GM19238 (cell line): Measurements from ENCODE around the gene LNX1.

Experiments used
- DNase-seq: peaks from one replicate; pipeline ENCODE4 v3.0.0; 2011; ENCODE audit warnings: low spot score; ENCODE audit not compliant: insufficient read length

LNX1 gene

GRCh38 chr4:53599632-53600031 lies 8.3 kb upstream of the LNX1 start:
- DNase-seq: no peak

- DNase-seq: no peak
These were observed 7.6 kb upstream of the LNX1 start for GRCh38 chr4:53598901-53599300.

- no peak for DNase-seq
These were observed 7.2 kb upstream of the LNX1 start for GRCh38 chr4:53598483-53598882.

GRCh38 chr4:53596901-53597300 lies 5.6 kb upstream of the LNX1 start:
- no peak for DNase-seq

- DNase-seq: no peak
These were observed 4.5 kb upstream of the LNX1 start for GRCh38 chr4:53595834-53596233.

GRCh38 chr4:53595204-53595603 lies 3.9 kb upstream of the LNX1 start:
- no peak for DNase-seq

- DNase-seq: no peak
These were observed 2.5 kb upstream of the LNX1 start for GRCh38 chr4:53593765-53594164.

GRCh38 chr4:53592686-53593501 lies 1.6 kb upstream of the LNX1 start:
- no peak for DNase-seq

GRCh38 chr4:53592122-53592521 lies 836 bp upstream of the LNX1 start:
- no peak for DNase-seq

GRCh38 chr4:53590187-53590586 lies 1.1 kb downstream of the LNX1 start:
- no peak for DNase-seq

GRCh38 chr4:53589511-53589910 lies 1.8 kb downstream of the LNX1 start:
- DNase-seq: no peak

- no peak for DNase-seq
These were observed 4.2 kb downstream of the LNX1 start for GRCh38 chr4:53587135-53587534.

GRCh38 chr4:53586121-53586816 lies 5.0 kb downstream of the LNX1 start:
- no peak for DNase-seq

- no peak for DNase-seq
These were observed 6.6 kb downstream of the LNX1 start for GRCh38 chr4:53584658-53585057.

GRCh38 chr4:53583513-53583912 lies 7.8 kb downstream of the LNX1 start:
- DNase-seq: no peak

- DNase-seq: no peak
These were observed 9.1 kb downstream of the LNX1 start for GRCh38 chr4:53582194-53582593.

- DNase-seq: no peak
These were observed 11.0 kb downstream of the LNX1 start for GRCh38 chr4:53580274-53580673.

- DNase-seq: no peak
These were observed 11.5 kb downstream of the LNX1 start for GRCh38 chr4:53579826-53580225.

- no peak for DNase-seq
These were observed 14.5 kb downstream of the LNX1 start for GRCh38 chr4:53576676-53577372.

GRCh38 chr4:53576071-53576617 lies 15.1 kb downstream of the LNX1 start:
- no peak for DNase-seq

- DNase-seq: no peak
These were observed 15.7 kb downstream of the LNX1 start for GRCh38 chr4:53575552-53575951.

GRCh38 chr4:53574528-53574927 lies 16.8 kb downstream of the LNX1 start:
- no peak for DNase-seq
